ENCODE results near the gene PAH. TPM values are rescaled to one million over a fixed set of nuclear protein-coding genes. Genes with fewer than 3 reads are reported as not detected.
"Not testable (repeated sequence)": the region's sequence is repeated elsewhere in the genome, so short reads cannot be mapped to it uniquely, and the experiment has no call there.

Gene PAH
- total RNA-seq, 6 experiments from 2014 or later = not detected

GRCh38 chr12:102849722-102850447 is 67.2 kb downstream of the PAH start:
- TF ChIP-seq, protein P1, sequence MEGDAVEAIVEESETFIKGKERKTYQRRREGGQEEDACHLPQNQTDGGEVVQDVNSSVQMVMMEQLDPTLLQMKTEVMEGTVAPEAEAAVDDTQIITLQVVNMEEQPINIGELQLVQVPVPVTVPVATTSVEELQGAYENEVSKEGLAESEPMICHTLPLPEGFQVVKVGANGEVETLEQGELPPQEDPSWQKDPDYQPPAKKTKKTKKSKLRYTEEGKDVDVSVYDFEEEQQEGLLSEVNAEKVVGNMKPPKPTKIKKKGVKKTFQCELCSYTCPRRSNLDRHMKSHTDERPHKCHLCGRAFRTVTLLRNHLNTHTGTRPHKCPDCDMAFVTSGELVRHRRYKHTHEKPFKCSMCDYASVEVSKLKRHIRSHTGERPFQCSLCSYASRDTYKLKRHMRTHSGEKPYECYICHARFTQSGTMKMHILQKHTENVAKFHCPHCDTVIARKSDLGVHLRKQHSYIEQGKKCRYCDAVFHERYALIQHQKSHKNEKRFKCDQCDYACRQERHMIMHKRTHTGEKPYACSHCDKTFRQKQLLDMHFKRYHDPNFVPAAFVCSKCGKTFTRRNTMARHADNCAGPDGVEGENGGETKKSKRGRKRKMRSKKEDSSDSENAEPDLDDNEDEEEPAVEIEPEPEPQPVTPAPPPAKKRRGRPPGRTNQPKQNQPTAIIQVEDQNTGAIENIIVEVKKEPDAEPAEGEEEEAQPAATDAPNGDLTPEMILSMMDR (IDR thresholded peaks at IDR 0.05) = no peak
- H3K36me3 Mint-ChIP-seq (ENCODE audit: low read depth) = no peaks in the 10 kb centered on the region
- peaks cover 1% of the 10 kb centered on the region; the same call in 1 of the 2 replicates for H3K27me3 Mint-ChIP-seq (ENCODE audit: insufficient read depth)
- peaks cover 10% of the 10 kb centered on the region for H3K9me3 Mint-ChIP-seq
- no peak overlapping the region for H3K27ac Mint-ChIP-seq
- no peak for DNase-seq
- no peak overlapping the region for H3K4me3 Mint-ChIP-seq
- no peaks in the 10 kb centered on the region for H3K4me1 Mint-ChIP-seq (ENCODE audit: low read depth)

DNA sequence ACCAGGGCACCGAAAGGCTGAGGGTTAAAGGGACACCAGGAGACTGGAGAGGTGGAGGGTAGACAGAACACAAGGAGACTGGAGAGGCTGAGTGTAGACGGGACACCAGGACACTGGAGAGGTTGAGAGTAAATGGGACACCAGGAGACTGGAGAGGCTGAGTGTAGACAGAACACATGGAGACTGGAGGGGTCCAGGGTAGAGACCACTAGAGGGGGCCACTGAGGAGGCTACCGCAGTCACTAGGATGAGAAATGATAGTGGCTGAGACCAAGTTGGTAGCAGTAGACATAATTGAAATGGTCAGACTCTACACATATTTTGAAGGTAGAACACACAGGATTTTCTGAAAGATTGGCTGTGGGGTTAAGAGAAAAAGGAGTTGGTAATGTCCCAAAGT is 68.2 kb downstream of the PAH start:
- DNase-seq = no peak
- H3K36me3 Mint-ChIP-seq (ENCODE audit: low read depth) = no peaks in the 10 kb centered on the region
- no peaks in the 10 kb centered on the region for H3K4me1 Mint-ChIP-seq (ENCODE audit: low read depth)
- H3K27me3 Mint-ChIP-seq (ENCODE audit: insufficient read depth) = no peaks in the 10 kb centered on the region
- H3K9me3 Mint-ChIP-seq = peaks cover 11% of the 10 kb centered on the region
- no peak overlapping the region for H3K27ac Mint-ChIP-seq
- no peak overlapping the region for H3K4me3 Mint-ChIP-seq
- TF ChIP-seq, protein P1 (IDR thresholded peaks at IDR 0.05) = no peak

DNA sequence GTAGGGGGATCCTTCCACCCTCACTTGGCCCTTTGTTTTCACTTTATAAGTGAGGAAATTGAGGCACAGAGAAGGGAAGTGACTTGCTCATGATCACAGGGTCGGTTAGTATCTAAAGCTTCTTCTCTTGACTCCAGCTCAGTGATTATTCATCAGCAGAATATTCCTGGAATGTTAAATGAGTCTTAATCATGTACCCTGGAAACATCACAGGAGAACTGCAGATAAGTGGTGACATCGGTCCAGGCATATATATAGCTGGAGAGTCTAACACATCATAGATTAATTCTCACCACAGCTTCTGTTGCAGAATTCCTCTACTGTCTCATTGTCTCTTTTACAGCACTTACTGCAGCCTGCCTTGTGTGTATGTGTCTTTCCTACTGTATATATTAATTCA is 69.9 kb downstream of the PAH start:
- peak; percentile 11 for DNase-seq
- TF ChIP-seq, protein P1 (IDR thresholded peaks at IDR 0.05) = no peak
- H3K36me3 Mint-ChIP-seq (ENCODE audit: low read depth) = no peaks in the 10 kb centered on the region
- no peak overlapping the region for H3K4me3 Mint-ChIP-seq
- H3K9me3 Mint-ChIP-seq = peaks cover 11% of the 10 kb centered on the region
- no peak overlapping the region for H3K27ac Mint-ChIP-seq
- H3K27me3 Mint-ChIP-seq (ENCODE audit: insufficient read depth) = no peaks in the 10 kb centered on the region
- H3K4me1 Mint-ChIP-seq (ENCODE audit: low read depth) = no peaks in the 10 kb centered on the region

GRCh38 chr12:102833687-102834441 is 83.2 kb downstream of the PAH start:
- H3K9me3 Mint-ChIP-seq = no peaks in the 10 kb centered on the region; the same call in 1 of the 2 replicates
- TF ChIP-seq, protein P1 (IDR thresholded peaks at IDR 0.05) = no peak
- no peaks in the 10 kb centered on the region for H3K4me1 Mint-ChIP-seq (ENCODE audit: low read depth)
- H3K4me3 Mint-ChIP-seq = no peak overlapping the region
- peak; percentile 10 for DNase-seq
- H3K36me3 Mint-ChIP-seq (ENCODE audit: low read depth) = no peaks in the 10 kb centered on the region
- H3K27ac Mint-ChIP-seq = no peak overlapping the region
- no peaks in the 10 kb centered on the region for H3K27me3 Mint-ChIP-seq (ENCODE audit: insufficient read depth)

DNA sequence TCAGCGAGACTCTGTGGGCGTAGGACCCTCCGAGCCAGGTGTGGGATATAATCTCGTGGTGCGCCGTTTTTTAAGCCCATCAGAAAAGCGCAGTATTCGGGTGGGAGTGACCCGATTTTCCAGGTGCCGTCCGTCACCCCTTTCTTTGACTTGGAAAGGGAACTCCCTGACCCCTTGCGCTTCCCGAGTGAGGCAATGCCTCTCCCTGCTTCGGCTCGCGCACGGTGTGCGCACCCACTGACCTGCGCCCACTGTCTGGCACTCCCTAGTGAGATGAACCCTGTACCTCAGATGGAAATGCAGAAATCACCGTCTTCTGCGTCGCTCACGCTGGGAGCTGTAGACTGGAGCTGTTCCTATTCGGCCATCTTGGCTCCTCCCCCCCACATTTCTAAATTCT is 84.2 kb downstream of the PAH start:
- not testable (repeated sequence) for H3K4me3 Mint-ChIP-seq; H3K9me3 Mint-ChIP-seq; H3K4me1 Mint-ChIP-seq (ENCODE audit: low read depth); H3K27ac Mint-ChIP-seq; H3K36me3 Mint-ChIP-seq (ENCODE audit: low read depth); DNase-seq; H3K27me3 Mint-ChIP-seq (ENCODE audit: insufficient read depth)

DNA sequence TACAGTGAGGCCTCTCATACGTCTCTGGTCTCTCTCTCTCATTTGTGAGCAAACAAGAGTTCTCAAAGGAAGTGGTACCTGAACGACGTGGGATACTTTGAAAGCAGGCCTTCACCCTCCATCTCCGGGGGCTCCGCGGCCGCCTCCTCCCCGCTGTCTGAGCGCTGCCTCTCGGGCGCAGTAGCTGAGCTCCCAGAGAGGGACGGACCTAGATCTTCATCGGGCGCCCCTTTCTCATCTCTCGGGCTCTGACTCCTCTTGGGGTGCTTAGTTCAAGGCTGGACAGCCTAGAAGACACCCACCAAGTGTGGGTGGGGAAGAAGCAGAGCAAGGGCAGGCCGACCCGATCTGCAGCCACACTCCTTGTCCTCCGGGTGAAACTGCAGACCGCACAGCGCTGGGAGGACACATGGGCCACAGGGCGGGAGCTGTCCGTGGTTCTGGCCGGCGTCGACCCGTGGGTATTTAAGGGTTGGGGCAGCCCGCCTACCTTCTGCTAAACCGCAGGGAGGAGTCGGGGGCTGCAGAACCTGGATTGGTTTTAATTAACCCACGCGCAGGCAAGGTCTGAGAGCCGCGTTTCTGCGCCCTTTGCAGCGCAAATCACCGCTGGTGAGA is 92.7 kb downstream of the PAH start:
- Mint-ChIP-seq H3K27me3 (ENCODE audit: insufficient read depth) (peaks cover 1% of the 10 kb centered on the region; the same call in 1 of the 2 replicates), H3K36me3 (ENCODE audit: low read depth) (no peaks in the 10 kb centered on the region), H3K4me3 (no peak overlapping the region), H3K9me3 (peaks cover 4% of the 10 kb centered on the region), H3K27ac (no peak overlapping the region), H3K4me1 (ENCODE audit: low read depth) (no peaks in the 10 kb centered on the region)
- TF ChIP-seq, protein P1 (IDR thresholded peaks at IDR 0.05) = no peak
- DNase-seq = no peak
